Hepatocyte (in vitro differentiated cells): ENCODE results near the gene LRP1B. TPM values are rescaled to one million over a fixed set of nuclear protein-coding genes. Genes with fewer than 3 reads are reported as not detected.

ENCODE experiments used
- DNase-seq: peaks from one replicate; pipeline ENCODE4 v3.0.0-alpha.2; 2016; ENCODE audit warnings: low spot score
- H2AFZ ChIP-seq: fragments of 200-600 bp; sonication (generic); 2 replicates; pipeline ENCODE4 v1.6.0; 2016; ENCODE audit warnings: antibody characterized with exemption, mild to moderate bottlenecking
- H3K27ac ChIP-seq: fragments of 200-600 bp; sonication (generic); 2 replicates; pipeline ENCODE4 v1.5.1; 2016; ENCODE audit warnings: mild to moderate bottlenecking
- H3K27me3 ChIP-seq: fragments of 200-600 bp; sonication (generic); 2 replicates; pipeline ENCODE4 v1.6.1; 2016
- H3K36me3 ChIP-seq: fragments of 200-600 bp; sonication (generic); replicated peaks from 2 replicates; pipeline ENCODE4 v1.5.1; 2016; ENCODE audit warnings: low read depth; ENCODE audit not compliant: insufficient read depth
- H3K4me1 ChIP-seq: fragments of 200-600 bp; sonication (generic); 2 replicates; pipeline ENCODE4 v1.5.1; 2016; ENCODE audit warnings: mild to moderate bottlenecking, moderate library complexity; ENCODE audit not compliant: insufficient read depth
- H3K4me2 ChIP-seq: fragments of 200-600 bp; sonication (generic); 2 replicates; pipeline ENCODE4 v1.6.0; 2016
- H3K4me3 ChIP-seq: fragments of 200-600 bp; sonication (generic); 2 replicates; pipeline ENCODE4 v1.5.1; 2016; ENCODE audit warnings: mild to moderate bottlenecking
- H3K79me2 ChIP-seq: fragments of 200-600 bp; sonication (generic); 2 replicates; pipeline ENCODE4 v1.6.0; 2017; ENCODE audit warnings: mild to moderate bottlenecking
- H3K9me2 ChIP-seq: fragments of 200-600 bp; sonication (generic); replicated peaks from 2 replicates; pipeline ENCODE4 v1.6.0; 2017; ENCODE audit warnings: mild to moderate bottlenecking; ENCODE audit not compliant: insufficient read depth
- H3K9me3 ChIP-seq: fragments of 200-600 bp; sonication (generic); 2 replicates; pipeline ENCODE4 v1.5.1; 2016; ENCODE audit warnings: low read depth, mild to moderate bottlenecking
- H4K20me1 ChIP-seq: fragments of 200-600 bp; sonication (generic); 2 replicates; pipeline ENCODE4 v1.6.0; 2016; ENCODE audit warnings: mild to moderate bottlenecking; ENCODE audit not compliant: insufficient read depth, poor library complexity, severe bottlenecking
- CTCF ChIP-seq: fragments of 200-600 bp; sonication (generic); IDR thresholded peaks from 2 replicates; pipeline ENCODE4 v1.5.1; 2016; ENCODE audit warnings: antibody characterized with exemption, mild to moderate bottlenecking; ENCODE audit not compliant: poor library complexity
- EZH2 ChIP-seq: fragments of 200-600 bp; sonication (generic); IDR thresholded peaks from 2 replicates; pipeline ENCODE4 v1.6.1; 2016; ENCODE audit warnings: antibody characterized with exemption, mild to moderate bottlenecking, borderline replicate concordance
- EZH2phosphoT487 ChIP-seq: fragments of 200-600 bp; sonication (generic); IDR thresholded peaks from one replicate; pipeline ENCODE4 v1.6.1; 2018; ENCODE audit warnings: antibody characterized with exemption, mild to moderate bottlenecking, low read depth, moderate library complexity; ENCODE audit not compliant: unreplicated experiment, severe bottlenecking
- WGBS: methylation state at CpG from one replicate; pipeline ENCODE4 v1.1.6; 2016; ENCODE audit warnings: low lambda C conversion rate; ENCODE audit errors: missing lambda C conversion rate; 5-methylcytosine and 5-hydroxymethylcytosine counted together
- polyA plus RNA-seq: library from polyadenylated mRNA; unstranded; fragments of >200 nt; fragmentation: Nextera tagmentation; extraction: Ambion mirVana; gene quantifications from 2 replicates; pipeline ENCODE4 v1.2.1, GENCODE V29; 2016
- total RNA-seq: library from RNA; depleted of rRNA; stranded (reverse); fragments of >200 nt; gene quantifications from 2 replicates; pipeline ENCODE4 v1.2.3, GENCODE V29; 2014

The LRP1B gene
- total and polyA plus RNA-seq, 2 experiments from 2014 or later, result 0.65 to 2.0 TPM

GRCh38 chr2:141162314-141162713 is 968.5 kb downstream of the LRP1B start:
- H3K79me2 ChIP-seq, result no peaks in the 10 kb centered on the region
- H3K9me3 ChIP-seq, result no peaks in the 10 kb centered on the region
- no peak overlapping the region for H2AFZ ChIP-seq
- no peak for DNase-seq
- no peak overlapping the region for H3K27ac ChIP-seq
- no peaks in the 10 kb centered on the region for H3K9me2 ChIP-seq
- WGBS, result 48% methylated on average over 3 of the region's 3 CpGs
- H3K4me2 ChIP-seq, result no peak overlapping the region
- H3K4me3 ChIP-seq, result no peak overlapping the region
- no peaks in the 10 kb centered on the region for H3K36me3 ChIP-seq
- no peaks in the 10 kb centered on the region for H3K27me3 ChIP-seq
- TF ChIP-seq EZH2, result no peak
- no peak for TF ChIP-seq EZH2phosphoT487
- TF ChIP-seq CTCF, result no peak
- H4K20me1 ChIP-seq, result no peaks in the 10 kb centered on the region
- H3K4me1 ChIP-seq, result no peaks in the 10 kb centered on the region

- H3K27ac ChIP-seq, result no peak overlapping the region
- WGBS, result 46% methylated on average over 3 of the region's 3 CpGs
- no peak overlapping the region for H2AFZ ChIP-seq
- H3K9me3 ChIP-seq, result no peaks in the 10 kb centered on the region
- no peak for DNase-seq
- no peak overlapping the region for H3K4me3 ChIP-seq
- H3K4me2 ChIP-seq, result no peak overlapping the region
- no peak for TF ChIP-seq EZH2
- TF ChIP-seq CTCF, result no peak
- no peak for TF ChIP-seq EZH2phosphoT487
- H3K4me1 ChIP-seq, result no peaks in the 10 kb centered on the region
- H3K36me3 ChIP-seq, result no peaks in the 10 kb centered on the region
- no peaks in the 10 kb centered on the region for H3K27me3 ChIP-seq
- no peaks in the 10 kb centered on the region for H4K20me1 ChIP-seq
- no peaks in the 10 kb centered on the region for H3K79me2 ChIP-seq
- no peaks in the 10 kb centered on the region for H3K9me2 ChIP-seq
Measured at GRCh38 chr2:141151611-141152286, 979.1 kb downstream of the LRP1B start.

GRCh38 chr2:141142025-141142424 is 988.8 kb downstream of the LRP1B start:
- Histone ChIP-seq H3K4me2 (no peak overlapping the region), H4K20me1 (no peaks in the 10 kb centered on the region), H3K4me1 (no peaks in the 10 kb centered on the region), H3K27me3 (no peaks in the 10 kb centered on the region), H3K36me3 (no peaks in the 10 kb centered on the region), H3K9me3 (no peaks in the 10 kb centered on the region), H3K4me3 (no peak overlapping the region), H3K27ac (no peak overlapping the region), H3K79me2 (no peaks in the 10 kb centered on the region), H3K9me2 (no peaks in the 10 kb centered on the region), H2AFZ (no peak overlapping the region)
- no peak for DNase-seq
- 87% methylated on average over 3 of the region's 3 CpGs for WGBS
- TF ChIP-seq EZH2phosphoT487, result no peak
- no peak for TF ChIP-seq EZH2

GRCh38 chr2:141137122-141137693 is 993.6 kb downstream of the LRP1B start:
- Histone ChIP-seq H3K4me2 (no peak overlapping the region), H3K9me2 (no peaks in the 10 kb centered on the region), H3K4me1 (no peaks in the 10 kb centered on the region), H2AFZ (no peak overlapping the region), H3K27me3 (no peaks in the 10 kb centered on the region), H3K4me3 (no peak overlapping the region), H3K79me2 (no peaks in the 10 kb centered on the region), H3K9me3 (no peaks in the 10 kb centered on the region), H4K20me1 (no peaks in the 10 kb centered on the region), H3K27ac (no peak overlapping the region), H3K36me3 (no peaks in the 10 kb centered on the region)
- TF ChIP-seq EZH2phosphoT487 (no peak), CTCF (no peak), EZH2 (no peak)
- no peak for DNase-seq
- WGBS, result 49% methylated on average over 4 of the region's 4 CpGs
